ENCODE results near the gene CLEC10A.
"Not testable (repeated sequence)": the region's sequence is repeated elsewhere in the genome, so short reads cannot be mapped to it uniquely, and the experiment has no call there.

CLEC10A gene

DNA sequence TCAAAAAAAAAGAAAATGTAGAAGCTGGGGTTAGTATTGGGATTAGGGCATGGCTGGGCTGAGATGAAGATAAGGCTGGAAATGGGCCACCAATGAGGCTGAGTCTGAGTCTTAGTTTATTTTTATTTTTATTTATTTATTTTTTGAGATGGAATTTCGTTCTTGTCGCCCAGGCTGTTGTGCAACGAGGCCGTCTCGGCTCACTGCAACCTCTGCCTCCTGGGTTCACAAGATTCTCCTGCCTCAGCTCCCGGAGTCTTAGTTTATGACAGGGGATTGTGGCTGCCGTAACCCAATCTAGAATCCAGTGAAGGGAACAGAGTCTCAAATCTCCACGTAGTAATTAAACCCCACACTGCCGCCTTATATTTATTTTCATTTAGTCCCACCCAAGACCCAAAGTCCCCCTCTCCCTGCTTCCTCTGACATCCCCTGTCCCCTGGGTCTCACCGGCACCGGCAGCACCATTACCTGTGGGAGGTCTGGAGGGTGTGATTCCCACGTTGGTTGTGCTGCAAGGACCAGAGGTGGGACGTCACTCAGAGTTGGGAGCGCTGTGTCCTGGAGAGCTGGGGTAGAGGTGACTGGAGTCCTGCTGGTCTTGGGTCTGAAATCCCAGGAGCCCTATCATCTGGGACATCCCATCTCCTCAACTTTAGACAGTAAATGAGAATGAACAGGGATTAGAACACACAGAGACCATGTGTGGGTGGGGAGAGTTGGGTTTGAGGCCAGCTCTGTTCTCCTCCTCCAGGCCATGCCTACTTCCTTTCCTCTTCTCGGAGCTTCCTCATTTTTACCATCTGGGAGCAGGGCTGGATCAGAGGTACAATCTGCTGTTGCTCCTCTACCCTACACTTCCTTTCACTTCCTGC lies at the start of gene CLEC10A:
TSS of gene CLEC10A (minus strand) at position 671 of the 875 bp plus-strand sequence. CDS start 1,439 bp downstream, outside the sequence.
- no peak for DNase-seq

DNA sequence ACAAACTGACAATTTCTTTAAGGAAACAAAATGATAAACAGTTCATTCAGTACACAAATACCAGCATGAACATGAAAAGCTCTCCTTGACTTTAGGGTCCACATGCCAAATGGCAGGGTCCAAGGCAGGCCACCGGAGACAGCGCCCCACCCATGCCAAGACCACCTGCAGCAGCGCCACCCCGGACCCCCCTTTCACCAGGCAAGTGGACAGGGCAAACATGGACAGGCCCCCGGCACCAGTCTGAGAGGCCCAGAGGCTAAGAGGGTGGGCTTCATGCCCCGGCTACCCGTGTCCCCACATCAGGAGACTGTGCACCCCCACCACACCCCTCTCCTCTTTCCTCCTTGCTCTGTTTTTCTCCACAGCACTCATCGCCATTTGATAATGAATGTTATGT lies 49.3 kb upstream of the CLEC10A start:
- no peak for DNase-seq

- no peak for DNase-seq
Measured at GRCh38 chr17:7128160-7128559, 48.1 kb upstream of the CLEC10A start.

DNA sequence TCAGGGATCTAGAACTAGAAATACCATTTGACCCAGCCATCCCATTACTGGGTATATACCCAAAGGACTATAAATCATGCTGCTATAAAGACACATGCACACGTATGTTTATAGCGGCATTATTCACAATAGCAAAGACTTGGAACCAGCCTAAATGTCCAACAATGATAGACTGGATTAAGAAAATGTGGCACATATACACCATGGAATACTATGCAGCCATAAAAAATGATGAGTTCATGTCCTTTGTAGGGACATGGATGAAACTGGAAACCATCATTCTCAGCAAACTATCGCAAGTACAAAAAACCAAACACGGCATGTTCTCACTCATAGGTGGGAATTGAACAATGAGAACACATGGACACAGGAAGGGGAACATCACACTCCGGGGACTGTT lies 47.5 kb upstream of the CLEC10A start:
- not testable (repeated sequence) for DNase-seq

DNA sequence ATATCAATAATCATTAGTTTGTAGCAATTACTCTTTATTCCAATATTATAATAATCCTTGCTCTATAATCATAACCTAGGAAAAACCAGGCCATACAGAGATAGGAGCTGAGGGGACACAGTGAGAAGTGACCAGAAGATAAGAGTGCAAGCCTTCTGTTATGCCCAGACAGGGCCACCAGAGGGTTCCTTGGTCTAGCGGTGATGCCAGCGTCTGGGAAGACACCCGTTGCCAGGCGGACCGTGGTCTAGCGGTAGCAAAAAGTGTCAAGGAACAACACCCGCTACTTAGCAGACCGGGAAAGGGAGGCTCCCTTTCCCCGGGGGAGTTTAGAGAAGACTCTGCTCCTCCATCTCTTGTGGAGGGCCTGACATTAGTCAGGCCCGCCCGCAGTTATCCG lies 46.3 kb upstream of the CLEC10A start:
- not testable (repeated sequence) for DNase-seq

GRCh38 chr17:7124923-7125322 lies 44.9 kb upstream of the CLEC10A start:
- no peak for DNase-seq

DNA sequence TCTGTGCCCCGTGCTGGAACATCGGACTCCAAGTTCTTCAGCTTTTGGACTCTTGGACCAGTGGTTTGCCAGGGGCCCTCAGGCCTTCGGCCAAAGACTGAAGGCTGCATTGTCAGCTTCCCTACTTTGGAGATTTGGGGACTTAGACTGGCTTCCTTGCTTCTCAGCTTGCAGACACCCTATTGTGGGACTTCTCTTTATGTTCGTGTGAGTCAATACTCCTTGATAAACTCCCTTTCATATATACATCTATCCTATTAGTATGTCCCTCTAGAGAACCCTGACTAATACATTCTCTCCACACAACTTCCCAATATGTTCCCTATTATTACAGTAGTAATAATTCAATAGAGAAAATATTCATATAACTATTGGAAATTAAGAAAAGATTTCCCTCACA lies 43.8 kb upstream of the CLEC10A start:
- no peak for DNase-seq

GRCh38 chr17:7122381-7122780 lies 42.3 kb upstream of the CLEC10A start:
- no peak for DNase-seq

DNA sequence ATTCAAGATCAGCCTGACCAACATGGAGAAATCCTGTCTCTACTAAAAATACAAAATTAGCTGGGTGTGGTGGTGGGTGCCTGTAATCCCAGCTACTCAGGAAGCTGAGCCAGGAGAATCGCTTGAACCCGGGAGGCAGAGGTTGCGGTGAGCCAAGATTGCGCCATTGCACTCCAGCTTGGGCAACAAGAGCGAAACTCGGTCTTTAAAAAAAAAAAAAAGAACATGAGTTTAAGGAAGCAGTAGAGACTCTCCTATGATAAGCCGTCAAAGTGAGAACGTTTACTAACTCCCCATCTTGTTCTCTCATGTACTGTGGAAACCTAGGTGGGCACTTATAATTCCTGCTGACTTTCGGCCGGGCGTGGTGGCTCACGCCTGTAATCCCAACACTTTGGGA lies 40.6 kb upstream of the CLEC10A start:
- not testable (repeated sequence) for DNase-seq

DNA sequence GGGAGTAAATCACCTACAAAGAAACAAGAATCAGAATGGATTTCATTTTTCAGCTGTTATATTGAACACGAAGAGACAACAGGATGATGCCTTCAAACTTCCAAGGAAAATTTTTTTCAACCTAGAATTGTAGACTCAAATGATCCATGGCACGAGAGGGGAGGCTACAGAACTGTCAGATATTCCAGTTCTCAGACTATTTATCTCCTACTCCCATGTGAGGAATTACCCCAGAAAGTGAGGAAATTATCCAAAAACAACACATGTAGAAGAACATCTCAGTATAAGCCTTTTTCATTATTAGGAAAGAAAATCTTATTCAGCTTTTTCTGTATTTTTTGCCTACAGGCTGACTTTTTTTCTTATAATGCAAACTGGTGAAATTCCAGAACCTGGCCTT lies 40.1 kb upstream of the CLEC10A start:
- DNase-seq: no peak

DNA sequence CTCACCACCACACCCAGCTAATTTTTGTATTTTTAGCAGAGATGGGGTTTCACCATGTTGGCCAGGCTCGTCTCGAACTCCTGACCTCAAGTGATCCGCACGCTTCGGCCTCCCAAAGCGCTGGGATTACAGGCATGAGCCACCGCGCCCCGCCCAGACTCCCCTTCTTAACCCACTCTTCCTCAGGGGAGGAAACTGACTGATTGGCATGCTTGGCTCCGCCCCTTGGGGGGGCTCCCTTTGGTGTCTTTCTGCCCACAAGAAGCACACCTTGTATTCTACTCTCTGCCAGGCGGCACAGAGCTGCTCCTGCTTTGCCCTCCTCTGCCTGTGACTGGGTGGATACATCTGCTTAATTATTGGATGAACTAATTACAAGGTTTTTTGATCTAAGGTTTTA lies 39.3 kb upstream of the CLEC10A start:
- no peak for DNase-seq

DNA sequence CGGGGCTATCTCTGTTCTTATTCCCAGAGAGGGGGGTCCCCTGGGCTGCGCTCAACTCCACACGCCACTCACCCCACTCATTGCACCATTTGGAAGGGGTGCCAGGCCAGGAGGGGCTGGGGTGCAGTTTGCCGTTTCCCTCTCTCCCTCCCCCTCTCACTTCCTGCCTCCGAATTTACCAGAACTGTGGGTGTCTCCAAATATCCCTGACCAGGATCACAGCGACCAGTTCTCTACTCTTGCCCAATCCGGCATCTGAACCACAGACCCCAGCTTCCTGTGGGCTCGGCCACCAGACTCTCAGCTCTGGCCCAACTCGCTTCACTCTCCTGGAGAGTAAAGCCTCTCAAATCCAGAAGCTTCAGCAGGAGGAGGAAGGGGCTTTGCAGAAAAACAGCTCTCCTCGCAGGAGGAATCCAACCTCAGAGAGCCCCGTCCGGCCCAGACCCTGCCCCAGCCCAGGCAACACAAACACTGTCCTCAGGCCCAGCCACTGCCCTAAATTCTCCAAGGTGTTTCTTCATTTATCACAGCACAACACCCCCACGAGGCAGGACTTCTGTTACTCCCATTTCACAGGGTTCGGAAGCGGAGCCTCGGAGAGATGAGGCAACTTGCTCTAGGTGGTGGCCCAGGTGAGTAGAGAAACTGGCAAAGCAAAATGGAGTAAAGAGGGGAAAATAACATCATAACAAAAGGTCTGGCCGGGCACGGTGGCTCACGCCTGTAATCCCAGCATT lies 35.0 kb upstream of the CLEC10A start:
- DNase-seq: no peak

DNA sequence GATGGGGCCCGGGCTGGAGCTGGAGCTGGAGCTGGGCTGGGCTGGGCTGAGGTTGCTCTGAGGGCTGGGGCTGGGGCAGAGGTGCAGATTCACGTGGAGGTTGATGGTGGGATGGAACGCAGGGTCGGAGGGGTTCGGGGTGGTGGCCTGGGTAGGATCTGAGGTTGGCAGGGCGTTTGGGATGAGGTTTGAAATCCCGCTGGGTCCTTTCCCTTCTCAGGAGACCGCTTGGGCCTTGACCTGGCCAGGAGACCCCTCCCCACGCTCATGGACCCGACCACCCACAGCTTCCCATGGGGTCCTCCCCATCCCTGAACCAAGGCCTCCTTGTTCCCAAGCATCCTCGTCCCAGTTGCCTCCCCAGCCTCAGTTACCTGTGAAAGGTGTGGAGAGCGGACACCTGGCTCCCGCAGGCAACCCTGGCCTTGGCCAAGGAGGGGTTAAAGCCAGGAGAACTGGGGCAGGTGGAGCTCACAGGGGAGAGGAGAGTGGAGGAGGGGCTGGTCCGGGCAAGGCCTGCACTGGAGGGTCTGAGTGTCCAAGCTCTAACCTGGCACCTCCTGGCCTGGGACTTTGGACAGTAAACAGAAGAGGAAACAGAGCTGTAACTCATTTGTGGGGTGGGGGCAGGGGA lies 34.3 kb upstream of the CLEC10A start, which contains the start of gene ASGR2:
TSS of gene ASGR2 (minus strand) at position 582 of the 634 bp plus-strand sequence. CDS start 582 bp downstream, outside the sequence.
- DNase-seq: no peak

GRCh38 chr17:7113273-7114071 lies 33.4 kb upstream of the CLEC10A start:
- no peak for DNase-seq

DNA sequence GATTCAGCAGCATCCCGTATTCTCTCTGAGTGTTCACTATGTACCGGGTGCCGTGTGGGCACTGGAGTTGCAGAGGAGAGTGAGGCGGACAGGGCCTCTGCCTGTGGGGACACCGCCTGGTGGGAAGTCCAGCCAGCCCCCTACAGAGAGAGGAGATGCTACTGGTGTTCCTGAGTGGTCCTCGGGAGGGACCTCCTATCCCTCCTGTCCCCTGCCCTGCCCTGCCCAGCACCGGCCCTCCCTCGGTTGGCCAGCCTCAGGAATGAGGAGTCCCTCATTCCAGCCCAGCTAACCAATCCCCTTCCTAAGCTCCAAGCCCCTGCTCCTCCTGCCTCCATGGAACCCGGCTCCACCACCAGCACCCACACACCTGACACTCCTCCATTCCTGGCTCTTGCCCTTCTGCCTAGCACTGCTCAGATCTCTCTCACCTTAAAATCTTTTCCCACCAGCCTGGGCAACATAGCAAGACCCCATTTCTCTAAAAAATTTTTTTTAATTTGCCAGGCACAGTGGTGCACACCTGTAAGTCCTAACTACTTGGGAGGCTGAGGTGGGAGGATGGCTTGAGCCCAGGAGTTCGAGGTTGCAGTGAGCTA lies 32.6 kb upstream of the CLEC10A start:
- no peak for DNase-seq

- no peak for DNase-seq
Measured at GRCh38 chr17:7111784-7112509, 31.9 kb upstream of the CLEC10A start.

GRCh38 chr17:7110617-7111306 lies 30.7 kb upstream of the CLEC10A start:
- no peak for DNase-seq

GRCh38 chr17:7109461-7110322 lies 29.6 kb upstream of the CLEC10A start:
- peak in 1 of 2 experiments; percentile 47 for DNase-seq

DNA sequence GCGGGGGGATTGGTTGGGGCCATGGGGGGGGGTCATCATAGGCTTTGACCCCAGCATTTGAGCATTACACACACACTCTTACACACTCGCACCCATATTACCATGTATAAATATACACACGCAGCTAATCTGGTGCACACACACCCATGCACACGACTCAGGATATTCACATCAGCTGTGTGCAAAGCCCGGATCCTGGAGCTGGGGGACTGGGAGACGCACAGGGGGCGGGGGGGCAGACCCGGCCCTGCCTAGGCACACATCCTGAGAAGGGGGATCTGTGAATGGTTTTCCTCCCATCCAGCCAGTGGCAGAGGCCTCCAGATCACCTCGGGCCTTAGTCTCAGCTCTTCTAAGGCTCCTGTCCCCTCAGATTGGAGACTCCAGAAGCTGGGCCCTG lies 28.9 kb upstream of the CLEC10A start:
- no peak for DNase-seq

- DNase-seq: no peak
Measured at GRCh38 chr17:7108560-7108925, 28.5 kb upstream of the CLEC10A start.

Measured in stimulated activated CD4-positive, alpha-beta T cell treated with anti-CD3 and anti-CD28 coated beads, Interleukin-4, amount 100 ng/mL, for 4 hours (primary cell).